IMR-90 (cell line): Measurements from ENCODE around the gene FAM162A. TPM values are rescaled to one million over a fixed set of nuclear protein-coding genes. Genes with fewer than 3 reads are reported as not detected.

Experiments used
- ATAC-seq: fragments of 200-7000 bp; cut with Tn5 transposase; 2 replicates; pipeline ENCODE4 v1.9.1; 2020; ENCODE audit warnings: low read depth, mild to moderate bottlenecking, moderate library complexity
- BruUV-seq: library from RNA; stranded (reverse); fragments of 400-500 nt; replicated peaks from 2 replicates; lab custom pipeline; 2021; lab: Mats Ljungman, UMichigan
- CTCF ChIA-PET: fragments of 300-600 bp; formaldehyde crosslinking; extraction: SDS; loops from one replicate; lab custom pipeline; 2021; ENCODE audit warnings: antibody characterized with exemption; lab: Yijun Ruan, JAX
- POLR2A ChIA-PET: fragments of 300-600 bp; sonication (Branson Sonifier 250); formaldehyde crosslinking; loops from one replicate; lab custom pipeline; 2022; ENCODE audit warnings: antibody characterized with exemption; ENCODE audit not compliant: unreplicated experiment; lab: Charles Lee
- DNase-seq: peaks from one replicate; pipeline ENCODE4 v3.0.0; 2013
- H2AFZ ChIP-seq: replicated peaks from 2 replicates; pipeline ENCODE3; 2013; ENCODE audit warnings: low read length, mild to moderate bottlenecking; ENCODE audit not compliant: poor library complexity
- H2AK5ac ChIP-seq: 2 replicates; pipeline ENCODE4 v1.6.1; 2013; ENCODE audit warnings: low read depth, low read length, inconsistent platforms
- H2AK9ac ChIP-seq: replicated peaks from 2 replicates; pipeline ENCODE3; 2013; ENCODE audit warnings: mild to moderate bottlenecking, low read depth, low read length, moderate library complexity; ENCODE audit not compliant: poor library complexity
- H2BK120ac ChIP-seq: 2 replicates; pipeline ENCODE4 v1.6.1; 2013; ENCODE audit warnings: low read depth, low read length, inconsistent platforms
- H2BK15ac ChIP-seq: 3 replicates; pipeline ENCODE4 v1.6.1; 2013; ENCODE audit warnings: low read depth, low read length, inconsistent platforms
- H2BK20ac ChIP-seq: 2 replicates; pipeline ENCODE4 v1.6.1; 2013; ENCODE audit warnings: low read depth, mild to moderate bottlenecking, inconsistent platforms, low read length, moderate library complexity
- H2BK5ac ChIP-seq: 2 replicates; pipeline ENCODE4 v1.6.1; 2013; ENCODE audit warnings: mild to moderate bottlenecking, low read depth, low read length, inconsistent platforms; ENCODE audit not compliant: poor library complexity, severe bottlenecking
- H3K14ac ChIP-seq: replicated peaks from 2 replicates; pipeline ENCODE4 v1.6.1; 2013; ENCODE audit warnings: low read depth, low read length, inconsistent platforms
- H3K18ac ChIP-seq: 2 replicates; pipeline ENCODE4 v1.6.1; 2013; ENCODE audit warnings: low read depth, low read length, control low read depth
- H3K23ac ChIP-seq: 2 replicates; pipeline ENCODE4 v1.6.1; 2013; ENCODE audit warnings: low read depth, low read length, inconsistent platforms
- H3K27ac ChIP-seq: 2 replicates; pipeline ENCODE4 v1.5.1; 2013; ENCODE audit warnings: mild to moderate bottlenecking, control low read depth, low read length; ENCODE audit not compliant: insufficient read depth
- H3K27me3 ChIP-seq: 2 replicates; pipeline ENCODE4 v1.6.1; 2013; ENCODE audit warnings: low read length; ENCODE audit not compliant: control insufficient read depth, insufficient read depth
- H3K36me3 ChIP-seq: 2 replicates; pipeline ENCODE4 v1.6.1; 2013; ENCODE audit warnings: low read length, mixed read lengths; ENCODE audit not compliant: control insufficient read depth, insufficient read depth
- H3K4ac ChIP-seq: 2 replicates; pipeline ENCODE4 v1.6.1; 2013; ENCODE audit warnings: low read depth, low read length, inconsistent platforms
- H3K4me1 ChIP-seq: 2 replicates; pipeline ENCODE4 v1.6.1; 2013; ENCODE audit warnings: low read length, mixed read lengths; ENCODE audit not compliant: control insufficient read depth, insufficient read depth
- H3K4me2 ChIP-seq: 2 replicates; pipeline ENCODE4 v1.6.1; 2013; ENCODE audit warnings: low read depth, mild to moderate bottlenecking, control low read depth, low read length, moderate library complexity
- H3K4me3 ChIP-seq: 2 replicates; pipeline ENCODE4 v1.5.1; 2013; ENCODE audit warnings: low read depth, mild to moderate bottlenecking, control low read depth, low read length, moderate library complexity; ENCODE audit not compliant: insufficient read depth
- H3K56ac ChIP-seq: 2 replicates; pipeline ENCODE4 v1.6.1; 2013; ENCODE audit warnings: low read length, inconsistent platforms; ENCODE audit not compliant: insufficient read depth; ENCODE audit errors: extremely low read depth
- H3K79me1 ChIP-seq, 2 experiments: 2 replicates each; pipeline ENCODE4 v1.6.1; 2013; ENCODE audit warnings: low read length in 2 of 2, inconsistent platforms in 1 of 2, low read depth in 1 of 2
- H3K9ac ChIP-seq: 2 replicates; pipeline ENCODE4 v1.6.1; 2013; ENCODE audit warnings: low read depth, low read length, control low read depth
- H3K9me1 ChIP-seq: 2 replicates; pipeline ENCODE4 v1.6.1; 2013; ENCODE audit warnings: low read length, inconsistent platforms; ENCODE audit not compliant: insufficient read depth
- H3K9me3 ChIP-seq: 2 replicates; pipeline ENCODE4 v1.6.1; 2013; ENCODE audit warnings: low read length; ENCODE audit not compliant: control insufficient read depth, insufficient read depth
- H4K20me1 ChIP-seq: 2 replicates; pipeline ENCODE4 v1.6.1; 2013; ENCODE audit warnings: low read length, inconsistent platforms; ENCODE audit not compliant: insufficient read depth
- H4K5ac ChIP-seq: 2 replicates; pipeline ENCODE4 v1.6.1; 2013; ENCODE audit warnings: mild to moderate bottlenecking, low read depth, low read length, control low read depth
- H4K8ac ChIP-seq, 2 experiments: 2 replicates each; pipeline ENCODE4 v1.6.1; 2013; ENCODE audit warnings: low read depth in 2 of 2, low read length in 2 of 2, control low read depth in 1 of 2, inconsistent platforms in 1 of 2
- H4K91ac ChIP-seq: 2 replicates; pipeline ENCODE4 v1.6.1; 2013; ENCODE audit warnings: low read depth, low read length, inconsistent platforms; ENCODE audit not compliant: insufficient read depth
- BHLHE40 ChIP-seq: fragments of 150-350 bp; IDR thresholded peaks from 2 replicates; pipeline ENCODE4 v1.6.1; 2016; ENCODE audit warnings: mild to moderate bottlenecking, low read depth, low read length
- CEBPB ChIP-seq: IDR thresholded peaks from 2 replicates; pipeline ENCODE4 v1.6.1; 2012; ENCODE audit warnings: low read depth, low read length, improper control_type of control experiment
- CHD1 ChIP-seq: IDR thresholded peaks from 2 replicates; pipeline ENCODE4 v1.6.1; 2012; ENCODE audit warnings: low read depth, low read length, improper control_type of control experiment
- NFE2L2 ChIP-seq: fragments of 150-350 bp; IDR thresholded peaks from 2 replicates; pipeline ENCODE4 v1.6.1; 2016; ENCODE audit warnings: low read depth, mild to moderate bottlenecking, low read length
- RCOR1 ChIP-seq: IDR thresholded peaks from 2 replicates; pipeline ENCODE4 v1.6.1; 2012; ENCODE audit warnings: mild to moderate bottlenecking, low read length, improper control_type of control experiment; ENCODE audit not compliant: insufficient replicate concordance
- RFX5 ChIP-seq: IDR thresholded peaks from 2 replicates; pipeline ENCODE4 v1.8.0; 2012; ENCODE audit warnings: low read depth, mild to moderate bottlenecking, low read length, moderate library complexity
- WGBS, 2 experiments: methylation state at CpG; one replicate each; pipeline versions ENCODE4 v1.1.5 to v1.1.7; 2013; ENCODE audit warnings: missing lambda C conversion rate in 2 of 2; ENCODE audit not compliant: insufficient read length in 1 of 2; ENCODE audit errors: extremely low coverage in 2 of 2; 5-methylcytosine and 5-hydroxymethylcytosine counted together
- dilution Hi-C: fragments of 300-500 bp; cut with HindIII; formaldehyde crosslinking; loops from one replicate; pipeline ENCODE4 v1.14.3; 2018; ENCODE audit warnings: low sequenced_read_pairs; ENCODE audit not compliant: unreplicated experiment
- in situ Hi-C: fragments of 300-500 bp; cut with MboI; formaldehyde crosslinking; loops from 3 replicates; pipeline ENCODE4 v1.14.3; 2019; ENCODE audit warnings: low sequenced_read_pairs, inconsistent platforms, mixed read lengths
- intact Hi-C: fragments of 100-400 bp; cut with micrococcal nuclease; formaldehyde crosslinking; loops from 2 replicates; pipeline ENCODE4 v1.10.0; 2022
- polyA plus RNA-seq, 3 experiments: library from polyadenylated mRNA; depleted of rRNA; stranded (reverse); fragments of >200 nt; gene quantifications; 2 replicates each; pipeline ENCODE4 v1.2.3, GENCODE V29; 2012; ENCODE audit warnings: low replicate concordance in 1 of 3
- total RNA-seq: library from RNA; depleted of rRNA; stranded (reverse); fragments of >200 nt; gene quantifications from 2 replicates; pipeline ENCODE4 v1.2.3, GENCODE V29; 2012
- TF ChIP-seq, protein P1 (sequence below): fragments of 150-350 bp; IDR thresholded peaks from 2 replicates; pipeline ENCODE4 v1.6.1; 2017; ENCODE audit warnings: mild to moderate bottlenecking, antibody characterized with exemption, low read length, low read depth
- TF ChIP-seq, protein P2 (sequence below): conservative IDR thresholded peaks from 2 replicates; pipeline ENCODE4 v1.5.1; 2012; ENCODE audit warnings: mild to moderate bottlenecking, low read depth, low read length, improper control_type of control experiment

The FAM162A gene
- total and polyA plus RNA-seq, 2 of the 4 experiments (the other 2 are of a cell fraction): 33.9 to 66.8 TPM

DNA sequence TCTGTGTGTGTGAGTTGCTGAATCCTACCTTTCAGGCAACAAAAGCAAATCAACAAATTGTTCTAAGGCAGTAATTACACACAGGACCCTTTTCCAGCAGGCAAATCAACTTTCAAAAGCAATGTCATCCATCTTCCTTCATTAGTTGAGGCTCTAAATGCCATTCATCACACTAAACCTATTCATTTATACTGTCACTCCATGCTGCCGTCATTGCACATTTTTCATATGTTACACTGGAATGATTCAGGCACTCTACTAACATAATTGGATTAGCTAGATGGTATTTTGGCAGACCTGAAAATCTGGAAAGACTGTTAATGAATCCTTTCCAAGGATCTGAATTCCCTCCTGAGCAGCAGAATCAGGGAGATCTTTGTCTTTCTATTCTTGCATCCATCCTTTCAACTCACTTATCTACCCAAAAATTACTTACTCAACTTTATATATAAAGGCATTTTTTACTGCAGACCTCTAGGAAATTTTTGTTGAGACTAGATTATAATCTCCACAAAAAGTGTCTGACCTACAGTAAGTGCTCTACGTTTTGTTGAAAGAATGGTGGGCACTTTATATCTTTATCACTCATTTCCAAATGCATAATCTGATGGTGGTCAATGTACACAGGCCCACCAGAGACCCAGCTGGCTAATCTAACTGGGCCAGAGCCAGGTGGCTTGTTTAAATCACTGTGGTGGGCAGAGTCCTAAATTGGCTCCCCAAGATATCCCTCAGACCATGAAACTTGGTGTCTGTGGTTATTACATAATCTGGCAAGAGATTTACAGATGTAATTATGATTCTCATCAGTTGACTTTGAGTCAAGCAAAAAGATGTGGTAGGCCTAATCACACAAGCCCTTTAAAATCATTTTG is 25.9 kb upstream of the FAM162A start:
- H2AK9ac ChIP-seq: no peak overlapping the region
- CTCF ChIA-PET: interaction anchor here (1.4 kb wide), 1 partner anchor 100 kb away, joined by 3 read pairs; no protein-coding TSS in a partner anchor
- H2AFZ ChIP-seq: no peak overlapping the region
- ATAC-seq (no peak), DNase-seq (peak; percentile 1)
- H2BK20ac ChIP-seq: no peak overlapping the region
- H3K4ac ChIP-seq: no peak overlapping the region
- no peak overlapping the region for H3K18ac ChIP-seq
- H4K5ac ChIP-seq: no peak overlapping the region
- H2BK120ac ChIP-seq: no peak overlapping the region
- no peaks in the 10 kb centered on the region for H3K4me1 ChIP-seq
- no peaks in the 10 kb centered on the region for H3K9me1 ChIP-seq
- intact Hi-C loops: loop anchor here (2.0 to 10.0 kb wide), 2 partner anchors 553 to 811 kb away; no protein-coding TSS in a partner anchor
- H3K27ac ChIP-seq: no peak overlapping the region
- H3K4me3 ChIP-seq: no peak overlapping the region
- no peaks in the 10 kb centered on the region for H3K27me3 ChIP-seq
- no peak overlapping the region for H2BK15ac ChIP-seq
- no TSS peak for BruUV-seq
- H3K36me3 ChIP-seq: peaks cover 5% of the 10 kb centered on the region
- no peak overlapping the region for H3K14ac ChIP-seq
- no peak overlapping the region for H3K56ac ChIP-seq
- no peak overlapping the region for H3K4me2 ChIP-seq
- H3K9me3 ChIP-seq: no peaks in the 10 kb centered on the region
- dilution Hi-C loops: no loop called here
- H2AK5ac ChIP-seq: no peak overlapping the region
- H3K9ac ChIP-seq: no peak overlapping the region
- TF ChIP-seq RFX5: no peak
- TF ChIP-seq, protein P1, sequence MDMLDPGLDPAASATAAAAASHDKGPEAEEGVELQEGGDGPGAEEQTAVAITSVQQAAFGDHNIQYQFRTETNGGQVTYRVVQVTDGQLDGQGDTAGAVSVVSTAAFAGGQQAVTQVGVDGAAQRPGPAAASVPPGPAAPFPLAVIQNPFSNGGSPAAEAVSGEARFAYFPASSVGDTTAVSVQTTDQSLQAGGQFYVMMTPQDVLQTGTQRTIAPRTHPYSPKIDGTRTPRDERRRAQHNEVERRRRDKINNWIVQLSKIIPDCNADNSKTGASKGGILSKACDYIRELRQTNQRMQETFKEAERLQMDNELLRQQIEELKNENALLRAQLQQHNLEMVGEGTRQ: no peak
- no peak for TF ChIP-seq CHD1
- TF ChIP-seq RCOR1: no peak
- no peak for TF ChIP-seq BHLHE40
- TF ChIP-seq, protein P2, sequence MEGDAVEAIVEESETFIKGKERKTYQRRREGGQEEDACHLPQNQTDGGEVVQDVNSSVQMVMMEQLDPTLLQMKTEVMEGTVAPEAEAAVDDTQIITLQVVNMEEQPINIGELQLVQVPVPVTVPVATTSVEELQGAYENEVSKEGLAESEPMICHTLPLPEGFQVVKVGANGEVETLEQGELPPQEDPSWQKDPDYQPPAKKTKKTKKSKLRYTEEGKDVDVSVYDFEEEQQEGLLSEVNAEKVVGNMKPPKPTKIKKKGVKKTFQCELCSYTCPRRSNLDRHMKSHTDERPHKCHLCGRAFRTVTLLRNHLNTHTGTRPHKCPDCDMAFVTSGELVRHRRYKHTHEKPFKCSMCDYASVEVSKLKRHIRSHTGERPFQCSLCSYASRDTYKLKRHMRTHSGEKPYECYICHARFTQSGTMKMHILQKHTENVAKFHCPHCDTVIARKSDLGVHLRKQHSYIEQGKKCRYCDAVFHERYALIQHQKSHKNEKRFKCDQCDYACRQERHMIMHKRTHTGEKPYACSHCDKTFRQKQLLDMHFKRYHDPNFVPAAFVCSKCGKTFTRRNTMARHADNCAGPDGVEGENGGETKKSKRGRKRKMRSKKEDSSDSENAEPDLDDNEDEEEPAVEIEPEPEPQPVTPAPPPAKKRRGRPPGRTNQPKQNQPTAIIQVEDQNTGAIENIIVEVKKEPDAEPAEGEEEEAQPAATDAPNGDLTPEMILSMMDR: no peak
- no peak for TF ChIP-seq NFE2L2
- TF ChIP-seq CEBPB: no peak
- H4K20me1 ChIP-seq: no peaks in the 10 kb centered on the region
- H2BK5ac ChIP-seq: no peak overlapping the region
- H3K23ac ChIP-seq: no peak overlapping the region
- no peak overlapping the region for H4K8ac ChIP-seq
- no peaks in the 10 kb centered on the region for H3K79me1 ChIP-seq
- H4K91ac ChIP-seq: no peak overlapping the region
- no CpG with 5 or more reads among the region's 2 CpGs for WGBS, 2 experiments
- in situ Hi-C loops: loop anchor here (10.0 kb wide), 1 partner anchor 253 kb away; no protein-coding TSS in a partner anchor
- POLR2A ChIA-PET: no interaction called here
